Mesendoderm (in vitro differentiated cells): ENCODE measurements around the gene IVNS1ABP. TPM values are rescaled to one million over a fixed set of nuclear protein-coding genes. Genes with fewer than 3 reads are reported as not detected.
"Not testable (repeated sequence)": the region's sequence is repeated elsewhere in the genome, so short reads cannot be mapped to it uniquely, and the experiment has no call there.

Source experiments
- DNase-seq: peaks from one replicate; pipeline ENCODE4 v3.0.0; 2013
- H2AK5ac ChIP-seq: 2 replicates; pipeline ENCODE4 v1.6.1; 2013; ENCODE audit warnings: low read length, inconsistent platforms
- H2BK120ac ChIP-seq: 2 replicates; pipeline ENCODE4 v1.6.1; 2013; ENCODE audit warnings: low read depth, mild to moderate bottlenecking, low read length, moderate library complexity, mixed read lengths
- H2BK15ac ChIP-seq: replicated peaks from 2 replicates; pipeline ENCODE4 v1.6.1; 2013; ENCODE audit warnings: low read depth, mild to moderate bottlenecking, moderate library complexity
- H2BK5ac ChIP-seq: 2 replicates; pipeline ENCODE4 v1.6.1; 2013; ENCODE audit warnings: low read length, inconsistent platforms
- H3K18ac ChIP-seq: 2 replicates; pipeline ENCODE4 v1.6.1; 2013; ENCODE audit warnings: mild to moderate bottlenecking, low read length, mixed read lengths
- H3K23ac ChIP-seq: one replicate; pipeline ENCODE4 v1.6.1; 2013; ENCODE audit warnings: low read length
- H3K27ac ChIP-seq: 2 replicates; pipeline ENCODE4 v1.5.1; 2013; ENCODE audit warnings: low read depth, mild to moderate bottlenecking, inconsistent platforms, low read length, moderate library complexity
- H3K27me3 ChIP-seq: 2 replicates; pipeline ENCODE4 v1.6.1; 2013; ENCODE audit warnings: low read length, control low read depth, mild to moderate bottlenecking, inconsistent platforms; ENCODE audit not compliant: insufficient read depth, poor library complexity
- H3K36me3 ChIP-seq: 2 replicates; pipeline ENCODE4 v1.6.1; 2013; ENCODE audit warnings: low read length, inconsistent platforms; ENCODE audit not compliant: control insufficient read depth, insufficient read depth
- H3K4ac ChIP-seq: one replicate; pipeline ENCODE4 v1.6.1; 2013; ENCODE audit warnings: low read depth, mild to moderate bottlenecking, low read length, moderate library complexity
- H3K4me1 ChIP-seq: 2 replicates; pipeline ENCODE4 v1.6.1; 2013; ENCODE audit warnings: low read depth, low read length, inconsistent platforms; ENCODE audit not compliant: control insufficient read depth
- H3K4me2 ChIP-seq: 2 replicates; pipeline ENCODE4 v1.6.1; 2013; ENCODE audit warnings: low read length
- H3K4me3 ChIP-seq: 2 replicates; pipeline ENCODE4 v1.5.1; 2013; ENCODE audit warnings: mild to moderate bottlenecking, low read length
- H3K56ac ChIP-seq: one replicate; pipeline ENCODE4 v1.6.1; 2013; ENCODE audit warnings: low read length
- H3K79me1 ChIP-seq: 2 replicates; pipeline ENCODE4 v1.6.1; 2013; ENCODE audit warnings: low read length, inconsistent platforms
- H3K79me2 ChIP-seq: 2 replicates; pipeline ENCODE4 v1.6.1; 2013; ENCODE audit warnings: mild to moderate bottlenecking, low read length; ENCODE audit not compliant: control insufficient read depth, insufficient read depth
- H3K9ac ChIP-seq: 2 replicates; pipeline ENCODE4 v1.6.1; 2013; ENCODE audit warnings: low read length, inconsistent platforms
- H4K5ac ChIP-seq: one replicate; pipeline ENCODE4 v1.6.1; 2013; ENCODE audit warnings: low read length
- H4K8ac ChIP-seq: one replicate; pipeline ENCODE4 v1.6.1; 2013; ENCODE audit warnings: low read depth, mild to moderate bottlenecking, control low read depth, low read length, moderate library complexity
- WGBS: extraction: QIAGEN DNeasy Blood & Tissue Kit; methylation state at CpG from one replicate; pipeline ENCODE4 v1.1.7; 2013; ENCODE audit warnings: low lambda C conversion rate, missing lambda C conversion rate; ENCODE audit not compliant: insufficient coverage; ENCODE audit errors: extremely low coverage; 5-methylcytosine and 5-hydroxymethylcytosine counted together
- polyA plus RNA-seq, 2 experiments: library from polyadenylated mRNA; stranded (reverse); fragments of 200-250 nt; gene quantifications; one replicate each; pipeline ENCODE4 v1.2.3, GENCODE V29; 2013

Gene IVNS1ABP
- 99.3 TPM for polyA plus RNA-seq (2013, experiment 1 of 2)
- polyA plus RNA-seq (2013, experiment 2 of 2): 97.1 TPM

GRCh38 chr1:185317034-185317885 lies at the start of gene IVNS1ABP:
IVNS1ABP (minus strand) TSS chr1:185317243; CDS start chr1:185309493, 7,750 bp downstream.
- Histone ChIP-seq H3K36me3 (no peaks in the 10 kb centered on the region), H2BK15ac (no peak within 1 kb of the TSS), H2BK5ac (peak within 1 kb of the TSS; percentile 87), H3K79me2 (peaks cover 43% of the 10 kb centered on the region), H3K4me2 (peak within 1 kb of the TSS; percentile 53), H3K27ac (peak within 1 kb of the TSS; percentile 95), H3K4ac (peak within 1 kb of the TSS; percentile 87), H3K18ac (peak within 1 kb of the TSS; percentile 89), H3K23ac (peak within 1 kb of the TSS; percentile 97), H4K8ac (no peak within 1 kb of the TSS), H3K4me1 (peaks cover 6% of the 10 kb centered on the region), H3K79me1 (no peaks in the 10 kb centered on the region), H2AK5ac (peak within 1 kb of the TSS; percentile 52), H3K27me3 (no peaks in the 10 kb centered on the region), H2BK120ac (peak within 1 kb of the TSS; percentile 16), H4K5ac (peak within 1 kb of the TSS; percentile 51), H3K56ac (peak within 1 kb of the TSS; percentile 99), H3K4me3 (peak within 1 kb of the TSS; percentile 98), H3K9ac (peak within 1 kb of the TSS; percentile 99)
- WGBS: no CpG with 5 or more reads among the region's 80 CpGs
- DNase-seq: peak; percentile 98

GRCh38 chr1:185365951-185366350 lies 48.9 kb upstream of the IVNS1ABP start:
- Histone ChIP-seq H3K79me1 (no peaks in the 10 kb centered on the region), H3K23ac (no peak overlapping the region), H3K4me1 (peaks cover 2% of the 10 kb centered on the region), H3K18ac (no peak overlapping the region), H3K4me3 (no peak overlapping the region), H3K79me2 (no peaks in the 10 kb centered on the region), H3K27me3 (no peaks in the 10 kb centered on the region), H3K4me2 (no peak overlapping the region), H3K4ac (no peak overlapping the region), H3K36me3 (no peaks in the 10 kb centered on the region), H3K56ac (no peak overlapping the region), H2BK5ac (no peak overlapping the region), H3K27ac (no peak overlapping the region), H4K8ac (no peak overlapping the region), H2BK120ac (no peak overlapping the region), H4K5ac (no peak overlapping the region), H2BK15ac (no peak overlapping the region), H2AK5ac (no peak overlapping the region), H3K9ac (no peak overlapping the region)
- DNase-seq: no peak
- WGBS: no CpG with 5 or more reads among the region's 3 CpGs

DNA sequence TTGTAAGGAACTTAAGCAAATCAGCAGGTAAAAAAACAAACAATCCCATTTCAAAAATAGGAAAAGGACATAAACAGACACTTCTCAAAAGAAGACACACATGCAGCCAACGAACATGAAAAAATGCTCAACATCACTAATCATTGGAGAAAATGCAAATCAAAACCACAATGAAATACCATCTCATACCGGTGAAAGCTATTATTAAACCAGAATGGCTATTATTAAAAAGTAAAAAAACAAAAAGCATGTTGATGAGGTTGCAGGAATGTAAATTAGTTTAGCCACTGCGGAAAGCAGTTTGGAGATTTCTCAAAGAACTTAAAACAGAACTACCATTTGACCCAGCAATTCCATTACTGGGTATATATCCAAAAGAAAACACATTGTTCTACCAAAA lies 47.5 kb upstream of the IVNS1ABP start:
- H2BK5ac ChIP-seq, H3K79me1 ChIP-seq, H3K4ac ChIP-seq, H3K79me2 ChIP-seq, H4K8ac ChIP-seq, DNase-seq, H3K4me1 ChIP-seq, H3K27me3 ChIP-seq, H4K5ac ChIP-seq, H3K36me3 ChIP-seq, H3K18ac ChIP-seq, H2BK15ac ChIP-seq, H3K56ac ChIP-seq, H3K9ac ChIP-seq, H3K23ac ChIP-seq, H3K27ac ChIP-seq, H2AK5ac ChIP-seq, H2BK120ac ChIP-seq, H3K4me3 ChIP-seq, H3K4me2 ChIP-seq: not testable (repeated sequence)
- no CpG with 5 or more reads among the region's 3 CpGs for whole genome bisulfite sequencing

DNA sequence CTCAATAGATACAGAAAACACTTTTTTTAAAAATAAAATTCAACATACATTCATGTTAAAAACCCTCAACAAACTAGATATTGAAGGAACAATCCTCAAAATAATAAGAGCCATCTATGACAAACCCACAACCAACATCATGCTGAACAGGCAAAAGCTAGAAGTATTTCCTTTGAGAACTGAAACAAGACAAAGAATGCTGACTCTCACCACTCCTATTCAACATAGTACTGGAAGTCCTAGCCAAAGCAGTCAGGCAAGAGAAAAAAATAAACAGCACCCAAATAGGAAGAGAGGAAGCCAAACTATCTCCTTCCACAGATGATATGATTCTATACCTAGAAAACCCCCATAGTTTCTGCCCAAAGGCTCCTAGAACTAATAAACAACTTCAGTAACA lies 46.2 kb upstream of the IVNS1ABP start:
- H3K56ac ChIP-seq: no peak overlapping the region
- no peaks in the 10 kb centered on the region for H3K4me1 ChIP-seq
- no peak overlapping the region for H3K27ac ChIP-seq
- H2BK15ac ChIP-seq: no peak overlapping the region
- no peaks in the 10 kb centered on the region for H3K27me3 ChIP-seq
- H2BK5ac ChIP-seq: no peak overlapping the region
- DNase-seq: no peak
- no peak overlapping the region for H3K4me3 ChIP-seq
- no peak overlapping the region for H2BK120ac ChIP-seq
- no peak overlapping the region for H4K5ac ChIP-seq
- no peak overlapping the region for H3K4ac ChIP-seq
- no peak overlapping the region for H3K4me2 ChIP-seq
- no peak overlapping the region for H4K8ac ChIP-seq
- H3K36me3 ChIP-seq: no peaks in the 10 kb centered on the region
- H3K18ac ChIP-seq: no peak overlapping the region
- H2AK5ac ChIP-seq: no peak overlapping the region
- no peaks in the 10 kb centered on the region for H3K79me2 ChIP-seq
- no peak overlapping the region for H3K9ac ChIP-seq
- no peak overlapping the region for H3K23ac ChIP-seq
- H3K79me1 ChIP-seq: no peaks in the 10 kb centered on the region

DNA sequence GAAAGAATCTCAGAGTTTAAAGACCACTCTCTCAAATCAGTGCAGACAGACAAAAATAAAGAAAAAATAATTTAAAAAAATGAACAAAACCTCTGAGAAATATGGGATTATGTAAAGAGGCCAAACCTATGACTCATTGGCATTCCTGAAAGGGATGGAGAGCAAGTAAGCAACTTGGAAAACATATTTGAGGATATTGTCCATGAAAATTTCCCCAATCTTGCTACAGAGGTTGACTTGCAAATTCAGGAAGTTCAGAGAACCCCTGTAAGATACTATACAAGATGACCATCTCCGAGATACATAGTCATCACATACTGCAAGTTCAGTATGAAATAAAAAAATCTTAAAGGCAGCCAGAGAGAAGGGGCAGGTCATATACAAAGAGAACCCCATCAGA lies 43.7 kb upstream of the IVNS1ABP start:
- Histone ChIP-seq H2BK15ac (no peak overlapping the region), H3K79me1 (no peaks in the 10 kb centered on the region), H3K4me1 (no peaks in the 10 kb centered on the region), H3K27me3 (no peaks in the 10 kb centered on the region), H2BK5ac (no peak overlapping the region), H3K27ac (no peak overlapping the region), H4K5ac (no peak overlapping the region), H3K9ac (no peak overlapping the region), H3K36me3 (no peaks in the 10 kb centered on the region), H3K56ac (no peak overlapping the region), H2AK5ac (no peak overlapping the region), H3K4ac (no peak overlapping the region), H3K4me3 (no peak overlapping the region), H4K8ac (no peak overlapping the region), H3K18ac (no peak overlapping the region), H3K4me2 (no peak overlapping the region), H3K79me2 (no peaks in the 10 kb centered on the region), H2BK120ac (no peak overlapping the region), H3K23ac (no peak overlapping the region)
- no CpG with 5 or more reads among the region's 1 CpG for WGBS
- DNase-seq: no peak

GRCh38 chr1:185358957-185359356 lies 41.9 kb upstream of the IVNS1ABP start:
- H3K36me3 ChIP-seq: no peaks in the 10 kb centered on the region
- no peak overlapping the region for H3K4ac ChIP-seq
- H3K4me1 ChIP-seq: no peaks in the 10 kb centered on the region
- H3K4me3 ChIP-seq: no peak overlapping the region
- H2BK120ac ChIP-seq: no peak overlapping the region
- H2BK15ac ChIP-seq: no peak overlapping the region
- no peak overlapping the region for H3K9ac ChIP-seq
- H3K79me2 ChIP-seq: no peaks in the 10 kb centered on the region
- DNase-seq: no peak
- H3K56ac ChIP-seq: no peak overlapping the region
- WGBS: no CpG with 5 or more reads among the region's 3 CpGs
- no peak overlapping the region for H3K18ac ChIP-seq
- no peaks in the 10 kb centered on the region for H3K27me3 ChIP-seq
- no peaks in the 10 kb centered on the region for H3K79me1 ChIP-seq
- H3K27ac ChIP-seq: no peak overlapping the region
- no peak overlapping the region for H4K5ac ChIP-seq
- H2BK5ac ChIP-seq: no peak overlapping the region
- no peak overlapping the region for H3K23ac ChIP-seq
- H2AK5ac ChIP-seq: no peak overlapping the region
- H4K8ac ChIP-seq: no peak overlapping the region
- no peak overlapping the region for H3K4me2 ChIP-seq
